DND-41 (cell line): ENCODE data around the gene IGFBP4.

Experiments used
- ATAC-seq: fragments of 200-7000 bp; cut with Tn5 transposase; 3 replicates; pipeline ENCODE4 v1.9.1; 2021; ENCODE audit warnings: low read depth; ENCODE audit not compliant: insufficient read depth
- DNase-seq: peaks from one replicate; pipeline ENCODE4 v3.0.0-alpha.2; 2020
- H2AFZ ChIP-seq: 2 replicates; pipeline ENCODE4 v1.6.0; 2012; ENCODE audit warnings: low read depth, low read length
- H3K27ac ChIP-seq: 2 replicates; pipeline ENCODE4 v1.5.1; 2012; ENCODE audit warnings: low read length, inconsistent platforms
- H3K27me3 ChIP-seq: fragments of 200-600 bp; sonication (generic); 2 replicates; pipeline ENCODE4 v1.6.0; 2012; ENCODE audit warnings: low read length, mild to moderate bottlenecking, inconsistent platforms; ENCODE audit not compliant: insufficient read depth, poor library complexity
- H3K36me3 ChIP-seq: 2 replicates; pipeline ENCODE4 v1.5.1; 2012; ENCODE audit warnings: low read length, inconsistent platforms; ENCODE audit not compliant: insufficient read depth
- H3K4me1 ChIP-seq: 2 replicates; pipeline ENCODE4 v1.5.1; 2012; ENCODE audit warnings: mild to moderate bottlenecking, low read length; ENCODE audit not compliant: insufficient read depth
- H3K4me2 ChIP-seq: 2 replicates; pipeline ENCODE4 v1.6.0; 2012; ENCODE audit warnings: mild to moderate bottlenecking, moderate library complexity, low read length, inconsistent platforms; ENCODE audit not compliant: insufficient read depth
- H3K4me3 ChIP-seq, 2 experiments: fragments of 200-600 bp in 1 of 2; shearing (Covaris generic) in 1 of 2; 2 replicates each; pipeline ENCODE4 v1.5.1; 2012 to 2016; ENCODE audit warnings: inconsistent platforms in 2 of 2, low read length in 2 of 2, mild to moderate bottlenecking in 2 of 2, low read depth in 1 of 2, moderate library complexity in 1 of 2
- H3K79me2 ChIP-seq: 2 replicates; pipeline ENCODE4 v1.6.0; 2012; ENCODE audit warnings: low read length, inconsistent platforms; ENCODE audit not compliant: insufficient read depth
- H3K9ac ChIP-seq: 2 replicates; pipeline ENCODE4 v1.6.0; 2012; ENCODE audit warnings: low read depth, mild to moderate bottlenecking, inconsistent platforms, low read length, moderate library complexity
- H3K9me3 ChIP-seq: 2 replicates; pipeline ENCODE4 v1.5.1; 2012; ENCODE audit warnings: low read length, moderate library complexity, mild to moderate bottlenecking, inconsistent platforms; ENCODE audit not compliant: insufficient read depth, severe bottlenecking
- H4K20me1 ChIP-seq: 2 replicates; pipeline ENCODE4 v1.6.0; 2012; ENCODE audit warnings: low read length; ENCODE audit not compliant: insufficient read depth
- EZH2 ChIP-seq: IDR thresholded peaks from 3 replicates; pipeline ENCODE4 v1.6.1; 2012; ENCODE audit warnings: borderline replicate concordance, low read depth, mild to moderate bottlenecking, moderate library complexity, low read length, inconsistent platforms; ENCODE audit not compliant: severe bottlenecking
- TF ChIP-seq, protein P1 (sequence below): IDR thresholded peaks from 2 replicates; pipeline ENCODE4 v1.5.1; 2012; ENCODE audit warnings: borderline replicate concordance, low read length, moderate library complexity, mild to moderate bottlenecking; ENCODE audit not compliant: poor library complexity, severe bottlenecking; ENCODE audit errors: extremely low read depth

Gene IGFBP4

DNA sequence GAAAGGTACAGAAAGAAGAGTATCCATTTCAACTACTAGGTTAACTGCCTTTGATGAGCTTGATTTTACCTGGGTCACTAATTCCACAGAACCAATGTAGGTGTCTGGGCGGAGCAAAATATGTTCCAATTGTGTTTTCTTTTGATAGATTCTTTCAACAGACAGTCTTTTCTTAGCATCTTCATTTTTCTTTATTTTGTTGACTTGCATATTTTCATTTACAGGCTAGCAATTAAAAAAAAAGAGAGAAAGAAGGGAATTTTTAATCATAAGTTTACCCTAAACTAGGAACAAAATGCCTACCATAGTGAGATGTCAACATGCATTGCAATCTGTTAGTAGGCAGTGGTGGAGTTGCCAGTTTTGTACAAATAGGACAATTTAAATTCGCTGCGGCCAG, 26.6 kb upstream of the IGFBP4 start:
- no peak for ATAC-seq
- DNase-seq, result no peak
- Histone ChIP-seq H3K27ac (peak overlapping the region; percentile 98), H3K4me2 (peak overlapping the region; percentile 84), H3K4me1 (peaks cover 61% of the 10 kb centered on the region), H2AFZ (no peak overlapping the region), H3K79me2 (peaks cover 58% of the 10 kb centered on the region), H3K9ac (peak overlapping the region; percentile 94), H3K36me3 (peaks cover 56% of the 10 kb centered on the region), H3K4me3 (peak overlapping the region; percentile 66 to 87), H4K20me1 (peaks cover 21% of the 10 kb centered on the region; the same call in 1 of the 2 replicates), H3K9me3 (no peaks in the 10 kb centered on the region), H3K27me3 (no peaks in the 10 kb centered on the region)
- no peak for TF ChIP-seq EZH2
- TF ChIP-seq, protein P1, sequence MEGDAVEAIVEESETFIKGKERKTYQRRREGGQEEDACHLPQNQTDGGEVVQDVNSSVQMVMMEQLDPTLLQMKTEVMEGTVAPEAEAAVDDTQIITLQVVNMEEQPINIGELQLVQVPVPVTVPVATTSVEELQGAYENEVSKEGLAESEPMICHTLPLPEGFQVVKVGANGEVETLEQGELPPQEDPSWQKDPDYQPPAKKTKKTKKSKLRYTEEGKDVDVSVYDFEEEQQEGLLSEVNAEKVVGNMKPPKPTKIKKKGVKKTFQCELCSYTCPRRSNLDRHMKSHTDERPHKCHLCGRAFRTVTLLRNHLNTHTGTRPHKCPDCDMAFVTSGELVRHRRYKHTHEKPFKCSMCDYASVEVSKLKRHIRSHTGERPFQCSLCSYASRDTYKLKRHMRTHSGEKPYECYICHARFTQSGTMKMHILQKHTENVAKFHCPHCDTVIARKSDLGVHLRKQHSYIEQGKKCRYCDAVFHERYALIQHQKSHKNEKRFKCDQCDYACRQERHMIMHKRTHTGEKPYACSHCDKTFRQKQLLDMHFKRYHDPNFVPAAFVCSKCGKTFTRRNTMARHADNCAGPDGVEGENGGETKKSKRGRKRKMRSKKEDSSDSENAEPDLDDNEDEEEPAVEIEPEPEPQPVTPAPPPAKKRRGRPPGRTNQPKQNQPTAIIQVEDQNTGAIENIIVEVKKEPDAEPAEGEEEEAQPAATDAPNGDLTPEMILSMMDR, result no peak

DNA sequence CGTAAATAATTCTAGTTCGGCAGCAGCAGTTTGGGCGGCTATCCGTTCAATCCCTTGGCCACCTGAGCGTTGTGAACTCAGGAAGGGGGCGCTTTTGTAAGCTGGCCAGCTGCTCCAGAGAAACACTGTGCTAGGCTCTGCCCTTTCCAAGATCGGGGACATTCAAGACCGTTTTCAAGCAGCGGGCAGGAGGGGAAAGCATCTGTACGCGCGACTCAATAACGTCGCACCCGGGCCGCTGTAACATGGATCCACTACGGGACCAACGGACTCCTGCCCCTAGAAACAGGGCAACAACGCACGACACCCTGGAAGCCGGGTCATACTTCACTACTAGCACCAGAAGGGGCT, 26.0 kb upstream of the IGFBP4 start:
- Histone ChIP-seq H3K9me3 (no peaks in the 10 kb centered on the region), H3K4me1 (peaks cover 55% of the 10 kb centered on the region), H3K4me2 (peak overlapping the region; percentile 84), H3K36me3 (peaks cover 51% of the 10 kb centered on the region), H2AFZ (peak overlapping the region; percentile 70), H3K27ac (peak overlapping the region; percentile 98), H3K4me3 (peak overlapping the region; percentile 66 to 87), H3K27me3 (no peaks in the 10 kb centered on the region), H4K20me1 (peaks cover 15% of the 10 kb centered on the region; the same call in 1 of the 2 replicates), H3K9ac (peak overlapping the region; percentile 94), H3K79me2 (peaks cover 53% of the 10 kb centered on the region)
- TF ChIP-seq, protein P1, result peak; percentile 38
- no peak for TF ChIP-seq EZH2
- ATAC-seq (peak; percentile 13), DNase-seq (no peak)

DNA sequence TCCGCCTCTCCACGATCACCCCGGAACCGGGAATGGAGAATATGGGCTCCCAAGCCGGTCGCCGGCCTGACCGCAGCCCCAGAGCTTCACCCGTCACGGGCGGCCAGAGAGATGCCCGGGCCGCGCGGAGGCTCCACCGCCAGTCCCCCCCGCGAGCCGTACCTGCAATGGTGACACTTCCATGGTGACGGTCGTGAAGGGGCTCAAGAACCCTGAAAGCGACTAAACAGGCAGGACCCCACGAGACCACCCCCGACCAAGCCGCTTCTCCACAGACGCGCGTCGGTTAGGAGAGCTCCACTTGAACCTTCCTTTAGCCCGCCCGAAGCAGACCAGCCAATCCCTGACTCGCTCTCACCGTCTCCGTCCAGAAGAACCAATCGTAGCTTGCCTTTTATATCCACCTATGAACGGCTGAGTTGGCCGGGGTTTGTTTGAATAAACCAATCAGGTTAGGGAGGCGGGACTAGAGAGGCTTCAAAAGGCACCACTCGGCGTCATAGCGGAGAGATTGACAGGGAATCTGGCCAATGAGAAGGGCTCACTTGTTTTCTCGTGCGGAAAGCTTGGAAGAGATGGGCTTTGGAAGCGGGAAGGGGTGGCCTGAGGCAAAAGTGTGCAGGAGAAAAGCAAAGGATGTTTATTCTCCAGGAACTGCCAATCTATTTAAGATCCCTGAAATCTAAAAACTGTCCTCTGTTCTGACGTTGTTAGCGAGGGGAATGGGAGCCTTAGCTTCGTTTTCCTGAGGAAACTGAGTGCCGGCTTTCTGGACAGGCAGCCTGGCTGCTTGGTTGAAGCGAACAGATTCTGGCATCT, 25.4 kb upstream of the IGFBP4 start, which contains the start of gene TOP2A:
TSS of gene TOP2A (minus strand) at position 288 of the 819 bp plus-strand sequence. CDS start at position 183, 105 bp downstream.
- peak; percentile 100 for DNase-seq
- peak within 1 kb of the TSS; percentile 81 for H2AFZ ChIP-seq
- peak; percentile 93 for ATAC-seq
- peaks cover 45% of the 10 kb centered on the region for H3K36me3 ChIP-seq
- H3K27ac ChIP-seq, result peak within 1 kb of the TSS; percentile 98
- H3K4me1 ChIP-seq, result peaks cover 50% of the 10 kb centered on the region
- peak within 1 kb of the TSS; percentile 84 for H3K4me2 ChIP-seq
- peaks cover 48% of the 10 kb centered on the region for H3K79me2 ChIP-seq
- H3K27me3 ChIP-seq, result no peaks in the 10 kb centered on the region
- H3K4me3 ChIP-seq, result peak within 1 kb of the TSS; percentile 66 to 87
- H3K9me3 ChIP-seq, result no peaks in the 10 kb centered on the region
- TF ChIP-seq, protein P1, result no peak
- no peak for TF ChIP-seq EZH2
- H4K20me1 ChIP-seq, result peaks cover 12% of the 10 kb centered on the region; the same call in 1 of the 2 replicates
- H3K9ac ChIP-seq, result peak within 1 kb of the TSS; percentile 94
